Measurements from ENCODE around the gene REEP2. TPM values are rescaled to one million over a fixed set of nuclear protein-coding genes. Genes with fewer than 3 reads are reported as not detected.
A peak's percentile ranks its signal among the peaks of the same experiment; 100 is the strongest.
"Not testable (repeated sequence)": the region's sequence is repeated elsewhere in the genome, so short reads cannot be mapped to it uniquely, and the experiment has no call there.

Gene REEP2
- 10 to 100 TPM; 48.1 to 90.8 TPM for total RNA-seq
- polyA plus RNA-seq (ENCODE audit: insufficient read length in 2 of 2): 100 to 1,000 TPM; 243 to 272 TPM
- long read RNA-seq, donor 1, transcript REEP2-205 (3 exons, 550 nt): minor isoform, 5 of 61 reads
- long read RNA-seq, donor 1, transcript REEP2-202 (8 exons, 2,170 nt): major isoform, 36 of 61 reads
- long read RNA-seq, donor 1, partial matches to known transcripts: 14 of 61 reads
- long read RNA-seq, donor 1, other reads (novel, unspliced or antisense): 0 of 61 reads
- long read RNA-seq, donor 2, transcript REEP2-202 (8 exons, 2,170 nt): major isoform, 8 of 31 reads
- long read RNA-seq, donor 2, partial matches to known transcripts: 17 of 31 reads
- long read RNA-seq, donor 2, other reads (novel, unspliced or antisense): 0 of 31 reads
- long read RNA-seq, donor 3, transcript REEP2-202 (8 exons, 2,170 nt): major isoform, 18 of 45 reads
- long read RNA-seq, donor 3, partial matches to known transcripts: 20 of 45 reads
- long read RNA-seq, donor 3, other reads (novel, unspliced or antisense): 0 of 45 reads
- long read RNA-seq, donor 4: 0 reads

GRCh38 chr5:138438724-138439476 lies at the start of gene REEP2:
Gene REEP2 (plus strand): TSS chr5:138439057. CDS start chr5:138439209, 152 bp downstream.
- Histone ChIP-seq H3K27me3 (ENCODE audit: control insufficient read depth, insufficient read depth, low read length) (no peaks in the 10 kb centered on the region), H3K9me3 (ENCODE audit: control insufficient read depth, insufficient read depth, low read length) (no peaks in the 10 kb centered on the region), H3K4me1 (ENCODE audit: control insufficient read depth, insufficient read depth, low read length) (peaks cover 31% of the 10 kb centered on the region), H3K27ac (ENCODE audit: low read depth, low read length) (peak within 1 kb of the TSS; percentile 82), H3K4me3 (ENCODE audit: low read depth, low read length) (peak within 1 kb of the TSS; percentile 65), H3K36me3 (ENCODE audit: control insufficient read depth, insufficient read depth, low read length) (peaks cover 49% of the 10 kb centered on the region)
- WGBS (ENCODE audit: insufficient coverage): under 1% methylated on average over 64 of the region's 65 CpGs
- peak in 3 of 6 donors; percentile 21 to 90 (median 88) for DNase-seq (ENCODE audit: low read depth in 4 of 6, low spot score in 6 of 6)

GRCh38 chr5:138389332-138389731 lies 49.5 kb upstream of the REEP2 start:
- no CpG with 5 or more reads among the region's 3 CpGs for WGBS (ENCODE audit: insufficient coverage)
- Histone ChIP-seq H3K27ac (ENCODE audit: low read depth, low read length) (no peak overlapping the region), H3K36me3 (ENCODE audit: control insufficient read depth, insufficient read depth, low read length) (peaks cover 37% of the 10 kb centered on the region), H3K27me3 (ENCODE audit: control insufficient read depth, insufficient read depth, low read length) (no peaks in the 10 kb centered on the region), H3K4me3 (ENCODE audit: low read depth, low read length) (no peak overlapping the region), H3K4me1 (ENCODE audit: control insufficient read depth, insufficient read depth, low read length) (peaks cover 24% of the 10 kb centered on the region), H3K9me3 (ENCODE audit: control insufficient read depth, insufficient read depth, low read length) (no peaks in the 10 kb centered on the region)
- no peak for DNase-seq (ENCODE audit: low read depth in 4 of 6, low spot score in 6 of 6)

GRCh38 chr5:138389911-138390310 lies 48.9 kb upstream of the REEP2 start:
- DNase-seq (ENCODE audit: low read depth in 4 of 6, low spot score in 6 of 6); H3K27ac ChIP-seq (ENCODE audit: low read depth, low read length); H3K4me3 ChIP-seq (ENCODE audit: low read depth, low read length); H3K27me3 ChIP-seq (ENCODE audit: control insufficient read depth, insufficient read depth, low read length); H3K9me3 ChIP-seq (ENCODE audit: control insufficient read depth, insufficient read depth, low read length): not testable (repeated sequence)
- Histone ChIP-seq H3K36me3 (ENCODE audit: control insufficient read depth, insufficient read depth, low read length) (peaks cover 35% of the 10 kb centered on the region), H3K4me1 (ENCODE audit: control insufficient read depth, insufficient read depth, low read length) (peaks cover 24% of the 10 kb centered on the region)
- 88% methylated on average over 6 of the region's 10 CpGs for WGBS (ENCODE audit: insufficient coverage)

GRCh38 chr5:138391859-138392386 lies 46.9 kb upstream of the REEP2 start:
- H3K9me3 ChIP-seq (ENCODE audit: control insufficient read depth, insufficient read depth, low read length): no peaks in the 10 kb centered on the region
- WGBS (ENCODE audit: insufficient coverage): 24% methylated on average over 9 of the region's 9 CpGs
- no peak overlapping the region for H3K4me3 ChIP-seq (ENCODE audit: low read depth, low read length)
- peak; percentile 56 to 94 (median 78) for DNase-seq (ENCODE audit: low read depth in 4 of 6, low spot score in 6 of 6)
- no peaks in the 10 kb centered on the region for H3K27me3 ChIP-seq (ENCODE audit: control insufficient read depth, insufficient read depth, low read length)
- peaks cover 18% of the 10 kb centered on the region for H3K4me1 ChIP-seq (ENCODE audit: control insufficient read depth, insufficient read depth, low read length)
- H3K27ac ChIP-seq (ENCODE audit: low read depth, low read length): peak overlapping the region; percentile 77
- H3K36me3 ChIP-seq (ENCODE audit: control insufficient read depth, insufficient read depth, low read length): peaks cover 40% of the 10 kb centered on the region

- peaks cover 60% of the 10 kb centered on the region for H3K36me3 ChIP-seq (ENCODE audit: control insufficient read depth, insufficient read depth, low read length)
- H3K27ac ChIP-seq (ENCODE audit: low read depth, low read length): no peak overlapping the region
- no peaks in the 10 kb centered on the region for H3K9me3 ChIP-seq (ENCODE audit: control insufficient read depth, insufficient read depth, low read length)
- H3K4me1 ChIP-seq (ENCODE audit: control insufficient read depth, insufficient read depth, low read length): no peaks in the 10 kb centered on the region
- H3K27me3 ChIP-seq (ENCODE audit: control insufficient read depth, insufficient read depth, low read length): no peaks in the 10 kb centered on the region
- H3K4me3 ChIP-seq (ENCODE audit: low read depth, low read length): no peak overlapping the region
- no peak for DNase-seq (ENCODE audit: low read depth in 4 of 6, low spot score in 6 of 6)
Observed at GRCh38 chr5:138402640-138403039, 36.2 kb upstream of the REEP2 start.

GRCh38 chr5:138408023-138408422 lies 30.8 kb upstream of the REEP2 start:
- no peaks in the 10 kb centered on the region for H3K27me3 ChIP-seq (ENCODE audit: control insufficient read depth, insufficient read depth, low read length)
- WGBS (ENCODE audit: insufficient coverage): 88% methylated on average over 3 of the region's 5 CpGs
- H3K27ac ChIP-seq (ENCODE audit: low read depth, low read length): no peak overlapping the region
- peaks cover 38% of the 10 kb centered on the region for H3K36me3 ChIP-seq (ENCODE audit: control insufficient read depth, insufficient read depth, low read length)
- no peak for DNase-seq (ENCODE audit: low read depth in 4 of 6, low spot score in 6 of 6)
- H3K4me3 ChIP-seq (ENCODE audit: low read depth, low read length): no peak overlapping the region
- no peaks in the 10 kb centered on the region for H3K9me3 ChIP-seq (ENCODE audit: control insufficient read depth, insufficient read depth, low read length)
- H3K4me1 ChIP-seq (ENCODE audit: control insufficient read depth, insufficient read depth, low read length): no peaks in the 10 kb centered on the region

- not testable (repeated sequence) for H3K9me3 ChIP-seq (ENCODE audit: control insufficient read depth, insufficient read depth, low read length); H3K4me1 ChIP-seq (ENCODE audit: control insufficient read depth, insufficient read depth, low read length); H3K4me3 ChIP-seq (ENCODE audit: low read depth, low read length); H3K27me3 ChIP-seq (ENCODE audit: control insufficient read depth, insufficient read depth, low read length); H3K27ac ChIP-seq (ENCODE audit: low read depth, low read length)
- DNase-seq (ENCODE audit: low read depth in 4 of 6, low spot score in 6 of 6): peak in 2 of 6 donors; percentile 10 to 28
- H3K36me3 ChIP-seq (ENCODE audit: control insufficient read depth, insufficient read depth, low read length): peaks cover 46% of the 10 kb centered on the region
- 95% methylated on average over 8 of the region's 14 CpGs for WGBS (ENCODE audit: insufficient coverage)
Observed at GRCh38 chr5:138410996-138411640, 27.7 kb upstream of the REEP2 start.

- peaks cover 67% of the 10 kb centered on the region for H3K36me3 ChIP-seq (ENCODE audit: control insufficient read depth, insufficient read depth, low read length)
- no CpG with 5 or more reads among the region's 2 CpGs for WGBS (ENCODE audit: insufficient coverage)
- no peak for DNase-seq (ENCODE audit: low read depth in 4 of 6, low spot score in 6 of 6)
- H3K9me3 ChIP-seq (ENCODE audit: control insufficient read depth, insufficient read depth, low read length): no peaks in the 10 kb centered on the region
- no peak overlapping the region for H3K4me3 ChIP-seq (ENCODE audit: low read depth, low read length)
- H3K27me3 ChIP-seq (ENCODE audit: control insufficient read depth, insufficient read depth, low read length): no peaks in the 10 kb centered on the region
- H3K27ac ChIP-seq (ENCODE audit: low read depth, low read length): no peak overlapping the region
- no peaks in the 10 kb centered on the region for H3K4me1 ChIP-seq (ENCODE audit: control insufficient read depth, insufficient read depth, low read length)
Observed at GRCh38 chr5:138418444-138418843, 20.4 kb upstream of the REEP2 start.

GRCh38 chr5:138425079-138425478 lies 13.8 kb upstream of the REEP2 start:
- H3K4me3 ChIP-seq (ENCODE audit: low read depth, low read length): no peak overlapping the region
- WGBS (ENCODE audit: insufficient coverage): 93% methylated on average over 1 of the region's 1 CpG
- H3K4me1 ChIP-seq (ENCODE audit: control insufficient read depth, insufficient read depth, low read length): no peaks in the 10 kb centered on the region
- no peak for DNase-seq (ENCODE audit: low read depth in 4 of 6, low spot score in 6 of 6)
- H3K36me3 ChIP-seq (ENCODE audit: control insufficient read depth, insufficient read depth, low read length): peaks cover 68% of the 10 kb centered on the region
- no peaks in the 10 kb centered on the region for H3K27me3 ChIP-seq (ENCODE audit: control insufficient read depth, insufficient read depth, low read length)
- H3K27ac ChIP-seq (ENCODE audit: low read depth, low read length): no peak overlapping the region
- no peaks in the 10 kb centered on the region for H3K9me3 ChIP-seq (ENCODE audit: control insufficient read depth, insufficient read depth, low read length)

Measured in spinal cord (tissue), 10 donors.